ENCODE measurements around the gene SENP8. TPM values are rescaled to one million over a fixed set of nuclear protein-coding genes. Genes with fewer than 3 reads are reported as not detected.
A peak's percentile ranks its signal among the peaks of the same experiment; 100 is the strongest.

The SENP8 gene
- total RNA-seq, 1 experiment from 2014 or later = 3.4 TPM

- no peaks in the 10 kb centered on the region for H3K9me3 ChIP-seq
- no peak for DNase-seq
- Mint-ChIP-seq H3K27me3 (ENCODE audit: insufficient read depth, unreplicated experiment) (no peaks in the 10 kb centered on the region), H3K9me3 (ENCODE audit: unreplicated experiment) (no peaks in the 10 kb centered on the region), H3K36me3 (ENCODE audit: insufficient read depth, unreplicated experiment) (peaks cover 28% of the 10 kb centered on the region), H3K4me1 (ENCODE audit: low read depth, unreplicated experiment) (peaks cover 32% of the 10 kb centered on the region), H3K4me3 (ENCODE audit: unreplicated experiment) (peak overlapping the region; percentile 2), H3K27ac (ENCODE audit: unreplicated experiment) (peak overlapping the region; percentile 7)
- H3K36me3 ChIP-seq (ENCODE audit: control insufficient read depth, insufficient read depth, low read length) = no peaks in the 10 kb centered on the region
- ChIA-PET CTCF (interaction anchor here (1.0 kb wide), 1 partner anchor 42 kb away, joined by 3 read pairs; no protein-coding TSS in a partner anchor), POLR2A (no interaction called here)
- TF ChIP-seq CTCF (IDR thresholded peaks at IDR 0.05; ENCODE audit: insufficient read depth in 1 of 2, low read depth in 1 of 2, low read length in 1 of 2, severe bottlenecking in 1 of 2, unreplicated experiment in 1 of 2) = no peak
- intact Hi-C loops (cut with micrococcal nuclease; ENCODE audit: unreplicated experiment) = loop anchor here (10.0 kb wide), 1 partner anchor 139 kb away; no protein-coding TSS in a partner anchor
- H3K4me3 ChIP-seq (ENCODE audit: low read depth, low read length) = no peak overlapping the region
- BruUV-seq (replicated peaks) = no TSS peak
- H3K4me1 ChIP-seq = peaks cover 40% of the 10 kb centered on the region
- H3K27me3 ChIP-seq (replicated peaks; ENCODE audit: control insufficient read depth, insufficient read depth, low read length) = no peaks in the 10 kb centered on the region
Observed at GRCh38 chr15:72113347-72114031, 4.7 kb upstream of the SENP8 start.

- peak; percentile 35 to 43 for DNase-seq
- H3K27ac Mint-ChIP-seq (ENCODE audit: unreplicated experiment) = peak overlapping the region; percentile 95
- H3K9me3 Mint-ChIP-seq (ENCODE audit: unreplicated experiment) = no peaks in the 10 kb centered on the region
- peaks cover 37% of the 10 kb centered on the region for H3K4me1 ChIP-seq
- ChIA-PET CTCF (no interaction called here), POLR2A (interaction anchor here (0.5 to 1.5 kb wide), 2 partner anchors 25 to 265 kb away, joined by 7 to 10 read pairs; no protein-coding TSS in a partner anchor)
- H3K4me3 ChIP-seq (ENCODE audit: low read depth, low read length) = peak overlapping the region; percentile 99
- H3K4me3 Mint-ChIP-seq (ENCODE audit: unreplicated experiment) = peak overlapping the region; percentile 99
- H3K36me3 ChIP-seq (ENCODE audit: control insufficient read depth, insufficient read depth, low read length) = no peaks in the 10 kb centered on the region
- no TSS peak for BruUV-seq (replicated peaks)
- peaks cover 45% of the 10 kb centered on the region for H3K4me1 Mint-ChIP-seq (ENCODE audit: low read depth, unreplicated experiment)
- H3K36me3 Mint-ChIP-seq (ENCODE audit: insufficient read depth, unreplicated experiment) = peaks cover 27% of the 10 kb centered on the region
- TF ChIP-seq CTCF (IDR thresholded peaks at IDR 0.05; ENCODE audit: insufficient read depth in 1 of 2, low read depth in 1 of 2, low read length in 1 of 2, severe bottlenecking in 1 of 2, unreplicated experiment in 1 of 2) = no peak
- intact Hi-C loops (cut with micrococcal nuclease; ENCODE audit: unreplicated experiment) = loop anchor here (5.0 to 10.0 kb wide), 2 partner anchors 105 to 142 kb away; no protein-coding TSS in a partner anchor
- no peaks in the 10 kb centered on the region for H3K27me3 ChIP-seq (replicated peaks; ENCODE audit: control insufficient read depth, insufficient read depth, low read length)
- H3K9me3 ChIP-seq = no peaks in the 10 kb centered on the region
- no peaks in the 10 kb centered on the region for H3K27me3 Mint-ChIP-seq (ENCODE audit: insufficient read depth, unreplicated experiment)
Observed at GRCh38 chr15:72116731-72117485, 1.3 kb upstream of the SENP8 start.

- POLR2A ChIA-PET = interaction anchor here (0.5 to 1.5 kb wide), 2 partner anchors 25 to 266 kb away, joined by 7 to 10 read pairs; no protein-coding TSS in a partner anchor
- Histone ChIP-seq H3K4me1 (peaks cover 33% of the 10 kb centered on the region), H3K36me3 (ENCODE audit: control insufficient read depth, insufficient read depth, low read length) (no peaks in the 10 kb centered on the region), H3K27me3 (replicated peaks; ENCODE audit: control insufficient read depth, insufficient read depth, low read length) (no peaks in the 10 kb centered on the region), H3K4me3 (ENCODE audit: low read depth, low read length) (peak overlapping the region; percentile 99), H3K9me3 (no peaks in the 10 kb centered on the region)
- TF ChIP-seq CTCF (IDR thresholded peaks at IDR 0.05; ENCODE audit: insufficient read depth in 1 of 2, low read depth in 1 of 2, low read length in 1 of 2, severe bottlenecking in 1 of 2, unreplicated experiment in 1 of 2) = no peak
- H3K36me3 Mint-ChIP-seq (ENCODE audit: insufficient read depth, unreplicated experiment) = peaks cover 27% of the 10 kb centered on the region
- no TSS peak for BruUV-seq (replicated peaks)
- H3K27me3 Mint-ChIP-seq (ENCODE audit: insufficient read depth, unreplicated experiment) = no peaks in the 10 kb centered on the region
- no peaks in the 10 kb centered on the region for H3K9me3 Mint-ChIP-seq (ENCODE audit: unreplicated experiment)
- peak; percentile 80 to 88 for DNase-seq
- intact Hi-C loops (cut with micrococcal nuclease; ENCODE audit: unreplicated experiment) = loop anchor here (2.0 to 10.0 kb wide), 3 partner anchors 39 to 143 kb away; no protein-coding TSS in a partner anchor
- peak overlapping the region; percentile 97 for H3K27ac Mint-ChIP-seq (ENCODE audit: unreplicated experiment)
- peaks cover 45% of the 10 kb centered on the region for H3K4me1 Mint-ChIP-seq (ENCODE audit: low read depth, unreplicated experiment)
- peak overlapping the region; percentile 99 for H3K4me3 Mint-ChIP-seq (ENCODE audit: unreplicated experiment)
- CTCF ChIA-PET = interaction anchor here (0.9 to 1.0 kb wide), 3 partner anchors 16 to 374 kb away, joined by 3 read pairs; no protein-coding TSS in a partner anchor
Observed at GRCh38 chr15:72117486-72118016, 652 bp upstream of the SENP8 start.

All from Caco-2 (cell line).